ENCODE results near the gene PTH2. TPM values are rescaled to one million over a fixed set of nuclear protein-coding genes. Genes with fewer than 3 reads are reported as not detected.

PTH2 gene
- polyA plus RNA-seq, 1 donor (not counting 4 experiments of a cell fraction or from before 2014, with no cell fraction given) = not detected

Other genes starting within 250 kb of the PTH2 start
- 0.04 TPM in 1 of 3 replicates, not detected in the others for gene SLC6A16, start 98.2 kb downstream of the PTH2 start, polyA plus RNA-seq
- gene CD37, start 88.0 kb downstream of the PTH2 start, polyA plus RNA-seq = not detected in 3 replicates
- gene TEAD2, start 61.0 kb downstream of the PTH2 start, polyA plus RNA-seq = 6.4 to 13.6 TPM (median 8.9 TPM) in 3 replicates
- gene DKKL1, start 59.6 kb downstream of the PTH2 start, polyA plus RNA-seq = 0.10 TPM in 1 of 3 replicates, not detected in the others
- not detected in 3 replicates for gene KASH5, start 35.2 kb downstream of the PTH2 start, polyA plus RNA-seq
- not detected in 3 replicates for gene GFY, start 1.9 kb upstream of the PTH2 start, polyA plus RNA-seq
- gene SLC17A7, start 18.1 kb upstream of the PTH2 start, polyA plus RNA-seq = 0.04 to 0.12 TPM (median 0.04 TPM) in 3 replicates
- gene PIH1D1, start 28.4 kb upstream of the PTH2 start, polyA plus RNA-seq = 29.0 to 40.7 TPM (median 37.8 TPM) in 3 replicates
- gene ALDH16A1, start 29.8 kb upstream of the PTH2 start, polyA plus RNA-seq = 7.1 to 12.2 TPM (median 9.8 TPM) in 3 replicates
- gene FLT3LG, start 50.8 kb upstream of the PTH2 start, polyA plus RNA-seq = 0.80 to 1.7 TPM (median 1.3 TPM) in 3 replicates
- 1,826 to 4,676 TPM (median 3,383 TPM) in 3 replicates for gene RPL13A, start 64.2 kb upstream of the PTH2 start, polyA plus RNA-seq
- gene RPS11, start 73.0 kb upstream of the PTH2 start, polyA plus RNA-seq = 2,569 to 3,320 TPM (median 2,868 TPM) in 3 replicates
- 12.0 to 12.8 TPM (median 12.3 TPM) in 3 replicates for gene FCGRT, start 89.2 kb upstream of the PTH2 start, polyA plus RNA-seq
- gene RCN3, start 104.6 kb upstream of the PTH2 start, polyA plus RNA-seq = 0.10 to 0.14 TPM in 2 of 3 replicates, not detected in the other
- 36.6 to 63.6 TPM (median 42.7 TPM) in 3 replicates for gene NOSIP, start 157.1 kb upstream of the PTH2 start, polyA plus RNA-seq
- 5.2 to 7.5 TPM (median 5.3 TPM) in 3 replicates for gene PRRG2, start 157.9 kb upstream of the PTH2 start, polyA plus RNA-seq
- gene PRR12, start 167.7 kb upstream of the PTH2 start, polyA plus RNA-seq = 0.35 to 1.1 TPM (median 0.42 TPM) in 3 replicates
- 98.1 to 184 TPM (median 154 TPM) in 3 replicates for gene RRAS, start 216.7 kb upstream of the PTH2 start, polyA plus RNA-seq
- gene SCAF1, start 218.8 kb upstream of the PTH2 start, polyA plus RNA-seq = 3.4 to 20.9 TPM (median 5.8 TPM) in 3 replicates
- gene IRF3, start 242.4 kb upstream of the PTH2 start, polyA plus RNA-seq = 50.4 to 67.5 TPM (median 57.7 TPM) in 3 replicates
- 11.8 to 14.8 TPM (median 14.0 TPM) in 3 replicates for gene BCL2L12, start 242.5 kb upstream of the PTH2 start, polyA plus RNA-seq

Measured in keratinocyte (primary cell).